ENCODE measurements around the gene ADGRD1.

Gene ADGRD1

DNA sequence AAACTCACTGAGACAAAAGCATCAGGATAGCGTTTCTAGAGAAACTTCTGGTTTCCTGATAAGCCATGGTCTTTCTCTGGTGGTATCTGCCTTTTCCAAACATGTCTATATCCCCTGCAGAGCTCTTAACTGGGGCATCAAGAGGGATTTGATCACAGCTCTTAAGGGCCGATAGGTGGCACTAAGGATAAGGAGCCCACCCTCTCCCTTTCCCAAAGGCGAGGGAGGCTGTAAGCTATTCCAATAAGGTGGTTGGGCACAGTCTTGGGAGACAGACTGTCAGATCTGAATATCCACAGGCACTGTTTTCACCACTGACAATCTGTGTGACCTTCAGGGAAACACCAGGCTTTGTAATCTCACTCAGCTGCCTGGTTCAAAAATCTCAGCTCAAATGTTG is 206.0 kb downstream of the ADGRD1 start:
- no peak for ATAC-seq
- TF ChIP-seq ZC3H10 (CRISPR knock-in tag; IDR thresholded peaks at IDR 0.05) = no peak
- TF ChIP-seq, protein P1, sequence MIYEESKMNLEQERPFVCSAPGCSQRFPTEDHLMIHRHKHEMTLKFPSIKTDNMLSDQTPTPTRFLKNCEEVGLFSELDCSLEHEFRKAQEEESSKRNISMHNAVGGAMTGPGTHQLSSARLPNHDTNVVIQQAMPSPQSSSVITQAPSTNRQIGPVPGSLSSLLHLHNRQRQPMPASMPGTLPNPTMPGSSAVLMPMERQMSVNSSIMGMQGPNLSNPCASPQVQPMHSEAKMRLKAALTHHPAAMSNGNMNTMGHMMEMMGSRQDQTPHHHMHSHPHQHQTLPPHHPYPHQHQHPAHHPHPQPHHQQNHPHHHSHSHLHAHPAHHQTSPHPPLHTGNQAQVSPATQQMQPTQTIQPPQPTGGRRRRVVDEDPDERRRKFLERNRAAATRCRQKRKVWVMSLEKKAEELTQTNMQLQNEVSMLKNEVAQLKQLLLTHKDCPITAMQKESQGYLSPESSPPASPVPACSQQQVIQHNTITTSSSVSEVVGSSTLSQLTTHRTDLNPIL (CRISPR knock-in tag; IDR thresholded peaks at IDR 0.05; ENCODE audit: low read depth) = no peak
- no peak for TF ChIP-seq ZFP30 (CRISPR knock-in tag; IDR thresholded peaks at IDR 0.05)
- TF ChIP-seq, protein P2, sequence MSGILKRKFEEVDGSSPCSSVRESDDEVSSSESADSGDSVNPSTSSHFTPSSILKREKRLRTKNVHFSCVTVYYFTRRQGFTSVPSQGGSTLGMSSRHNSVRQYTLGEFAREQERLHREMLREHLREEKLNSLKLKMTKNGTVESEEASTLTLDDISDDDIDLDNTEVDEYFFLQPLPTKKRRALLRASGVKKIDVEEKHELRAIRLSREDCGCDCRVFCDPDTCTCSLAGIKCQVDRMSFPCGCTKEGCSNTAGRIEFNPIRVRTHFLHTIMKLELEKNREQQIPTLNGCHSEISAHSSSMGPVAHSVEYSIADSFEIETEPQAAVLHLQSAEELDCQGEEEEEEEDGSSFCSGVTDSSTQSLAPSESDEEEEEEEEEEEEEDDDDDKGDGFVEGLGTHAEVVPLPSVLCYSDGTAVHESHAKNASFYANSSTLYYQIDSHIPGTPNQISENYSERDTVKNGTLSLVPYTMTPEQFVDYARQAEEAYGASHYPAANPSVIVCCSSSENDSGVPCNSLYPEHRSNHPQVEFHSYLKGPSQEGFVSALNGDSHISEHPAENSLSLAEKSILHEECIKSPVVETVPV (CRISPR knock-in tag; IDR thresholded peaks at IDR 0.05) = no peak
- no peak for TF ChIP-seq ZNF8 (CRISPR knock-in tag; IDR thresholded peaks at IDR 0.05)
- TF ChIP-seq ZNF70 (CRISPR knock-in tag; IDR thresholded peaks at IDR 0.05) = no peak
- TF ChIP-seq OSR1 (CRISPR knock-in tag; IDR thresholded peaks at IDR 0.05) = no peak
- no peak for TF ChIP-seq SNAI2 (CRISPR knock-in tag; IDR thresholded peaks at IDR 0.05)
- TF ChIP-seq, protein P3, sequence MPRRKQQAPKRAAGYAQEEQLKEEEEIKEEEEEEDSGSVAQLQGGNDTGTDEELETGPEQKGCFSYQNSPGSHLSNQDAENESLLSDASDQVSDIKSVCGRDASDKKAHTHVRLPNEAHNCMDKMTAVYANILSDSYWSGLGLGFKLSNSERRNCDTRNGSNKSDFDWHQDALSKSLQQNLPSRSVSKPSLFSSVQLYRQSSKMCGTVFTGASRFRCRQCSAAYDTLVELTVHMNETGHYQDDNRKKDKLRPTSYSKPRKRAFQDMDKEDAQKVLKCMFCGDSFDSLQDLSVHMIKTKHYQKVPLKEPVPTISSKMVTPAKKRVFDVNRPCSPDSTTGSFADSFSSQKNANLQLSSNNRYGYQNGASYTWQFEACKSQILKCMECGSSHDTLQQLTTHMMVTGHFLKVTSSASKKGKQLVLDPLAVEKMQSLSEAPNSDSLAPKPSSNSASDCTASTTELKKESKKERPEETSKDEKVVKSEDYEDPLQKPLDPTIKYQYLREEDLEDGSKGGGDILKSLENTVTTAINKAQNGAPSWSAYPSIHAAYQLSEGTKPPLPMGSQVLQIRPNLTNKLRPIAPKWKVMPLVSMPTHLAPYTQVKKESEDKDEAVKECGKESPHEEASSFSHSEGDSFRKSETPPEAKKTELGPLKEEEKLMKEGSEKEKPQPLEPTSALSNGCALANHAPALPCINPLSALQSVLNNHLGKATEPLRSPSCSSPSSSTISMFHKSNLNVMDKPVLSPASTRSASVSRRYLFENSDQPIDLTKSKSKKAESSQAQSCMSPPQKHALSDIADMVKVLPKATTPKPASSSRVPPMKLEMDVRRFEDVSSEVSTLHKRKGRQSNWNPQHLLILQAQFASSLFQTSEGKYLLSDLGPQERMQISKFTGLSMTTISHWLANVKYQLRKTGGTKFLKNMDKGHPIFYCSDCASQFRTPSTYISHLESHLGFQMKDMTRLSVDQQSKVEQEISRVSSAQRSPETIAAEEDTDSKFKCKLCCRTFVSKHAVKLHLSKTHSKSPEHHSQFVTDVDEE (CRISPR knock-in tag; IDR thresholded peaks at IDR 0.05) = no peak

DNA sequence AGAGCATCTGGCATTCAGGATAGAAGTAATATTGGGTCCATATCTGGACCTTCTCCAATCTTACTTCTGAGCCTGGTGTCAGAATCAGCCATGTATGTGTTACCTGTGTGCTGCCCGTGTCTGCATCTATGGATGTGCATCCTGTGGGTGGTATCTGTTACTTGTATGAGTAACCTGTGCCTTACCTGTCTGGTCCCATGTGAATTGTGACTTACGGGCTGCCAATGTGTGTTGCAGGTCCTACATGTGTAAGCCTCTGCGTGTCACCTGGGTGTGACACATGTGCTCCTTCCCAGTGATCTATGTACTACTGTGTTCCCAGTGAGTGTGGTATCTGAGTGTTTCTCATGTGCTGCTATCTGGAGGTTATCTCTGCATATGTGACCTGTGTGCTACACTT is 208.4 kb downstream of the ADGRD1 start:
- ATAC-seq = no peak
- TF ChIP-seq ARNTL (CRISPR knock-in tag; IDR thresholded peaks at IDR 0.05; ENCODE audit: borderline replicate concordance, low read depth) (no peak), RARB (CRISPR knock-in tag; IDR thresholded peaks at IDR 0.05) (no peak), ISL1 (CRISPR knock-in tag; IDR thresholded peaks at IDR 0.05) (no peak), ESRRG (CRISPR knock-in tag; IDR thresholded peaks at IDR 0.05) (no peak), SNAI2 (CRISPR knock-in tag; IDR thresholded peaks at IDR 0.05) (no peak), ZNF565 (CRISPR knock-in tag; conservative IDR thresholded peaks at IDR 0.05; ENCODE audit: low read depth) (no peak), TOX (CRISPR knock-in tag; IDR thresholded peaks at IDR 0.05; ENCODE audit: borderline replicate concordance) (no peak), GLIS3 (CRISPR knock-in tag; IDR thresholded peaks at IDR 0.05) (no peak), BACH2 (CRISPR knock-in tag; IDR thresholded peaks at IDR 0.05; ENCODE audit: borderline replicate concordance) (no peak), OSR1 (CRISPR knock-in tag; IDR thresholded peaks at IDR 0.05) (no peak)
- TF ChIP-seq, protein P4, sequence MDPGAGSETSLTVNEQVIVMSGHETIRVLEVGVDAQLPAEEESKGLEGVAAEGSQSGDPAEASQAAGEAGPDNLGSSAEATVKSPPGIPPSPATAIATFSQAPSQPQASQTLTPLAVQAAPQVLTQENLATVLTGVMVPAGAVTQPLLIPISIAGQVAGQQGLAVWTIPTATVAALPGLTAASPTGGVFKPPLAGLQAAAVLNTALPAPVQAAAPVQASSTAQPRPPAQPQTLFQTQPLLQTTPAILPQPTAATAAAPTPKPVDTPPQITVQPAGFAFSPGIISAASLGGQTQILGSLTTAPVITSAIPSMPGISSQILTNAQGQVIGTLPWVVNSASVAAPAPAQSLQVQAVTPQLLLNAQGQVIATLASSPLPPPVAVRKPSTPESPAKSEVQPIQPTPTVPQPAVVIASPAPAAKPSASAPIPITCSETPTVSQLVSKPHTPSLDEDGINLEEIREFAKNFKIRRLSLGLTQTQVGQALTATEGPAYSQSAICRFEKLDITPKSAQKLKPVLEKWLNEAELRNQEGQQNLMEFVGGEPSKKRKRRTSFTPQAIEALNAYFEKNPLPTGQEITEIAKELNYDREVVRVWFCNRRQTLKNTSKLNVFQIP (CRISPR knock-in tag; IDR thresholded peaks at IDR 0.05; ENCODE audit: borderline replicate concordance, low read depth) = no peak
- TF ChIP-seq, protein P5, sequence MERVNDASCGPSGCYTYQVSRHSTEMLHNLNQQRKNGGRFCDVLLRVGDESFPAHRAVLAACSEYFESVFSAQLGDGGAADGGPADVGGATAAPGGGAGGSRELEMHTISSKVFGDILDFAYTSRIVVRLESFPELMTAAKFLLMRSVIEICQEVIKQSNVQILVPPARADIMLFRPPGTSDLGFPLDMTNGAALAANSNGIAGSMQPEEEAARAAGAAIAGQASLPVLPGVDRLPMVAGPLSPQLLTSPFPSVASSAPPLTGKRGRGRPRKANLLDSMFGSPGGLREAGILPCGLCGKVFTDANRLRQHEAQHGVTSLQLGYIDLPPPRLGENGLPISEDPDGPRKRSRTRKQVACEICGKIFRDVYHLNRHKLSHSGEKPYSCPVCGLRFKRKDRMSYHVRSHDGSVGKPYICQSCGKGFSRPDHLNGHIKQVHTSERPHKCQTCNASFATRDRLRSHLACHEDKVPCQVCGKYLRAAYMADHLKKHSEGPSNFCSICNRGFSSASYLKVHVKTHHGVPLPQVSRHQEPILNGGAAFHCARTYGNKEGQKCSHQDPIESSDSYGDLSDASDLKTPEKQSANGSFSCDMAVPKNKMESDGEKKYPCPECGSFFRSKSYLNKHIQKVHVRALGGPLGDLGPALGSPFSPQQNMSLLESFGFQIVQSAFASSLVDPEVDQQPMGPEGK (CRISPR knock-in tag; IDR thresholded peaks at IDR 0.05; ENCODE audit: borderline replicate concordance) = no peak
- TF ChIP-seq, protein P3 (CRISPR knock-in tag; IDR thresholded peaks at IDR 0.05) = no peak
